GM23248 (cell line): ENCODE results near the gene JAK2.

ENCODE experiments used
- EZH2 ChIP-seq: fragments of 200-600 bp; sonication (generic); IDR thresholded peaks from 2 replicates; pipeline ENCODE4 v1.6.1; 2018; ENCODE audit warnings: antibody characterized with exemption, mild to moderate bottlenecking; ENCODE audit not compliant: insufficient read depth, poor library complexity, severe bottlenecking
- EZH2phosphoT487 ChIP-seq: fragments of 200-600 bp; sonication (generic); IDR thresholded peaks from 2 replicates; pipeline ENCODE4 v1.6.1; 2018; ENCODE audit warnings: antibody characterized with exemption, moderate library complexity, mild to moderate bottlenecking, low read depth; ENCODE audit not compliant: insufficient read depth

GRCh38 chr9:4987961-4988421, 2.9 kb downstream of the JAK2 start:
- TF ChIP-seq EZH2 = no peak
- no peak for TF ChIP-seq EZH2phosphoT487
